ENCODE measurements around the gene UGT2A3.

The UGT2A3 gene

DNA sequence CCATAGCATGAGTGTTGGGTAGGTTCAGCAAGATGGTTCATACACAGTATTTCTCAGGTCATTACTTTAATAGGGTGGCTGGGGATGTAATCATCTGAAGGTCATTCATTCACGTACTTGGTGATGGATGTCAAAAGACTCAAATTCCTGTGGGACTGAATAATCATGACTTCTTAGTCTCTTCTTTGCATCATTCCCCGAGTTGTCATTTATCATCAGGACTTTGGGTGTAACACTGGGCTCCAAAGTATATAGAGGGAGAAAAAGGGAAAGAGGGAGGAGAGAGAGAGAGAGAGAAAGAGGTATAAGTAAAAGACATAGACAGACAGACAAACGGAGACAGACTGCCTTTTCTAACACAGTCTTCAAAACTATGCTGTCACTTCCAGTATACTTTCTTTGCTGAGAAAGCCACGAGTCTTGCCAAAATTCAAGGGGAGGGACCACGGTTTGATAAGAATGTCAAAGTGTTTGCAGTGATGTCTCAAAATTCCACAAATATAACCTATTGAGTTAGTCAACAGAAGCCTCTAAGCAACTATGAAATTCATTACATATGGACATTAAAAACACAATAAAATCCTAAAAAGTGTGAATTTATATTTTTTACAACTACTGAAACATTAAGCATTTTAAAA, 55.9 kb downstream of the UGT2A3 start:
- Histone ChIP-seq H3K4me2 (ENCODE audit: low read length) (no peak overlapping the region), H3K36me3 (ENCODE audit: control insufficient read depth, low read length) (no peaks in the 10 kb centered on the region), H3K9me3 (ENCODE audit: control insufficient read depth, insufficient read depth, low read length) (no peaks in the 10 kb centered on the region), H3F3A (ENCODE audit: control insufficient read depth, insufficient read depth) (no peaks in the 10 kb centered on the region), H3K9me2 (replicated peaks; ENCODE audit: control insufficient read depth, low read length) (no peaks in the 10 kb centered on the region), H3K4me1 (ENCODE audit: control insufficient read depth, low read length) (no peaks in the 10 kb centered on the region), H3K4me3 (ENCODE audit: low read length) (no peak overlapping the region), H3K79me2 (ENCODE audit: control insufficient read depth, low read length) (no peaks in the 10 kb centered on the region), H3K27me3 (ENCODE audit: control insufficient read depth, low read length) (no peaks in the 10 kb centered on the region), H3K27ac (ENCODE audit: low read depth, low read length) (no peak overlapping the region), H4K20me1 (ENCODE audit: control insufficient read depth, insufficient read depth, low read depth, low read length) (no peaks in the 10 kb centered on the region)
- no peak for TF ChIP-seq EZH2phosphoT487 (IDR thresholded peaks at IDR 0.05; ENCODE audit: borderline replicate concordance, low read length)
- TF ChIP-seq, protein P1, sequence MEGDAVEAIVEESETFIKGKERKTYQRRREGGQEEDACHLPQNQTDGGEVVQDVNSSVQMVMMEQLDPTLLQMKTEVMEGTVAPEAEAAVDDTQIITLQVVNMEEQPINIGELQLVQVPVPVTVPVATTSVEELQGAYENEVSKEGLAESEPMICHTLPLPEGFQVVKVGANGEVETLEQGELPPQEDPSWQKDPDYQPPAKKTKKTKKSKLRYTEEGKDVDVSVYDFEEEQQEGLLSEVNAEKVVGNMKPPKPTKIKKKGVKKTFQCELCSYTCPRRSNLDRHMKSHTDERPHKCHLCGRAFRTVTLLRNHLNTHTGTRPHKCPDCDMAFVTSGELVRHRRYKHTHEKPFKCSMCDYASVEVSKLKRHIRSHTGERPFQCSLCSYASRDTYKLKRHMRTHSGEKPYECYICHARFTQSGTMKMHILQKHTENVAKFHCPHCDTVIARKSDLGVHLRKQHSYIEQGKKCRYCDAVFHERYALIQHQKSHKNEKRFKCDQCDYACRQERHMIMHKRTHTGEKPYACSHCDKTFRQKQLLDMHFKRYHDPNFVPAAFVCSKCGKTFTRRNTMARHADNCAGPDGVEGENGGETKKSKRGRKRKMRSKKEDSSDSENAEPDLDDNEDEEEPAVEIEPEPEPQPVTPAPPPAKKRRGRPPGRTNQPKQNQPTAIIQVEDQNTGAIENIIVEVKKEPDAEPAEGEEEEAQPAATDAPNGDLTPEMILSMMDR (IDR thresholded peaks at IDR 0.05; ENCODE audit: low read depth, low read length, poor library complexity, severe bottlenecking), result no peak

DNA sequence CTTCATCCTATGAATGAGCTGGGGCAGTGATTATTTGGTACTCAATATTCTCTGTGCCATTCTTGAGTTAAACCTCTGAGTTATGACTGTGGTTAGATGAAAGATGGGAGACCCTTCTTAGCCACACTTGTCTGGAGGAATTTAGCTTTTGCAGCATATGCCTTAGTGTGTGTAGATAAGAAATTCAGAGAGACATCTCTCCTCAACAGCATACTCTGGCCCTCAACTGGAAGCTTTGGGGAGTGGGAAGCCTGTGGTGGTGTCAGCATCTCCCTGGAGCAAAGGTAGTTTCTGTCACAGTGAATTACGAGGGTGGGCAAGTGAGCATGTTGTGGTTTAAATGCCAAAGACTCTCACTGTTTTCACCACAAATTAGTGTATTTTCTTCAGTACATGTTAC, 58.7 kb downstream of the UGT2A3 start:
- no peaks in the 10 kb centered on the region for H4K20me1 ChIP-seq (ENCODE audit: control insufficient read depth, insufficient read depth, low read depth, low read length)
- H3K9me3 ChIP-seq (ENCODE audit: control insufficient read depth, insufficient read depth, low read length), result no peaks in the 10 kb centered on the region
- no peaks in the 10 kb centered on the region for H3K79me2 ChIP-seq (ENCODE audit: control insufficient read depth, low read length)
- H3K4me2 ChIP-seq (ENCODE audit: low read length), result no peak overlapping the region
- no peaks in the 10 kb centered on the region for H3F3A ChIP-seq (ENCODE audit: control insufficient read depth, insufficient read depth)
- no peaks in the 10 kb centered on the region for H3K27me3 ChIP-seq (ENCODE audit: control insufficient read depth, low read length)
- no peaks in the 10 kb centered on the region for H3K4me1 ChIP-seq (ENCODE audit: control insufficient read depth, low read length)
- no peak overlapping the region for H3K27ac ChIP-seq (ENCODE audit: low read depth, low read length)
- TF ChIP-seq, protein P1 (IDR thresholded peaks at IDR 0.05; ENCODE audit: low read depth, low read length, poor library complexity, severe bottlenecking), result no peak
- TF ChIP-seq EZH2phosphoT487 (IDR thresholded peaks at IDR 0.05; ENCODE audit: borderline replicate concordance, low read length), result no peak
- no peak overlapping the region for H3K4me3 ChIP-seq (ENCODE audit: low read length)
- H3K9me2 ChIP-seq (replicated peaks; ENCODE audit: control insufficient read depth, low read length), result no peaks in the 10 kb centered on the region
- no peaks in the 10 kb centered on the region for H3K36me3 ChIP-seq (ENCODE audit: control insufficient read depth, low read length)

DNA sequence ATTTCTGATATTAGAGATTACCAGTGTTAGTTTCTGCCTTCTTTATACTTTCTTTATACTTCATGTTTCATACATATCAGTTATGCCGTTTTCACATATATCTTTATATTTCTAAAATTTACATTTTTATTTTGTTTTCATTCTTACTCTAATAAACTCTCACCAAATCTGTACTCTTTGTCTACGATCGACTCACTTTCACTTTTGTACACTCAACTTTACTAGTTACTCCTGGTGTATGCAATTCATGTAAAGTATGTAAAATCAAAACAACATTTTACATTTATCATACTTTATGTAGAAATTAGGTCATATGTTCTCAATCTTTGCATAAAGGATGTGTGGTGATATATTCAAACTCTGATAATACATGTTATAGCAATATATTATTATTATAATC, 59.9 kb downstream of the UGT2A3 start:
- H3K9me2 ChIP-seq (replicated peaks; ENCODE audit: control insufficient read depth, low read length), result no peaks in the 10 kb centered on the region

More for the DNA sequence above, 59.9 kb downstream of the UGT2A3 start:
- Histone ChIP-seq H3K79me2 (ENCODE audit: control insufficient read depth, low read length) (no peaks in the 10 kb centered on the region), H3F3A (ENCODE audit: control insufficient read depth, insufficient read depth) (no peaks in the 10 kb centered on the region), H4K20me1 (ENCODE audit: control insufficient read depth, insufficient read depth, low read depth, low read length) (no peaks in the 10 kb centered on the region), H3K27ac (ENCODE audit: low read depth, low read length) (no peak overlapping the region), H3K4me3 (ENCODE audit: low read length) (no peak overlapping the region), H3K4me1 (ENCODE audit: control insufficient read depth, low read length) (no peaks in the 10 kb centered on the region), H3K9me3 (ENCODE audit: control insufficient read depth, insufficient read depth, low read length) (no peaks in the 10 kb centered on the region), H3K36me3 (ENCODE audit: control insufficient read depth, low read length) (no peaks in the 10 kb centered on the region), H3K27me3 (ENCODE audit: control insufficient read depth, low read length) (no peaks in the 10 kb centered on the region), H3K4me2 (ENCODE audit: low read length) (no peak overlapping the region)
- no peak for TF ChIP-seq EZH2phosphoT487 (IDR thresholded peaks at IDR 0.05; ENCODE audit: borderline replicate concordance, low read length)
- TF ChIP-seq, protein P1 (IDR thresholded peaks at IDR 0.05; ENCODE audit: low read depth, low read length, poor library complexity, severe bottlenecking), result no peak

Data from DOHH2 (cell line).